ENCODE measurements around the gene LGALS3BP. TPM values are rescaled to one million over a fixed set of nuclear protein-coding genes. Genes with fewer than 3 reads are reported as not detected.

LGALS3BP gene
- polyA plus RNA-seq, 1 donor (not counting 4 experiments of a cell fraction or from before 2014, with no cell fraction given): 53.0 TPM

DNA sequence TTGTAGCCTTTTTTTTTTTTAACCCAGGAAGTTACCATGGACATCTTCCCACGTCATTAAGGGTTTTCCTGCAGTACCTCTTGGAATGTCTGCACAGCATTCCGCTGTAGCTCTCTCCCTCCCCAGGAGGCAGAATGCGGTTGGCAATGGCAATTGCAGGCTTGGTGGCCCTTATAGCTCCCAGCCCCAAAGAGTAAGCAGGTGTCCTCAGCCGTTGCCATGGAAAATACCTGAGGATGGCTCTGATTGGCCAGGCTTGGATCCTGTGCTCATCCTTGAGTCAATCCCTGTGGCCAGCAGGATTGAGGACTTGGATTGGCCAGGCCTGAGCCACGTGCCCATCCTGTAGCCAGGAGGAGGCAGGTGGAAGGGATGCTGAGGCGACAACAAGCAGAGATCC is 39.0 kb downstream of the LGALS3BP start:
- no peaks in the 10 kb centered on the region for H3K9me3 ChIP-seq (ENCODE audit: control insufficient read depth, low read depth, low read length)
- H3K4me1 ChIP-seq (ENCODE audit: control insufficient read depth, extremely low read depth, insufficient read depth, low read length): no peaks in the 10 kb centered on the region
- DNase-seq (ENCODE audit: low read depth, low spot score): no peak
- no peak for FAIRE-seq
- no peaks in the 10 kb centered on the region for H3K9me1 ChIP-seq (ENCODE audit: control insufficient read depth, extremely low read depth, insufficient read depth, low read length)
- H3K4me3 ChIP-seq (ENCODE audit: control insufficient read depth in 2 of 3, extremely low read depth in 1 of 3, insufficient read depth in 2 of 3, low read depth in 1 of 3, low read length in 3 of 3): no peak overlapping the region
- H3K79me2 ChIP-seq (ENCODE audit: control insufficient read depth, insufficient read depth, low read length): no peaks in the 10 kb centered on the region
- TF ChIP-seq, protein P1, sequence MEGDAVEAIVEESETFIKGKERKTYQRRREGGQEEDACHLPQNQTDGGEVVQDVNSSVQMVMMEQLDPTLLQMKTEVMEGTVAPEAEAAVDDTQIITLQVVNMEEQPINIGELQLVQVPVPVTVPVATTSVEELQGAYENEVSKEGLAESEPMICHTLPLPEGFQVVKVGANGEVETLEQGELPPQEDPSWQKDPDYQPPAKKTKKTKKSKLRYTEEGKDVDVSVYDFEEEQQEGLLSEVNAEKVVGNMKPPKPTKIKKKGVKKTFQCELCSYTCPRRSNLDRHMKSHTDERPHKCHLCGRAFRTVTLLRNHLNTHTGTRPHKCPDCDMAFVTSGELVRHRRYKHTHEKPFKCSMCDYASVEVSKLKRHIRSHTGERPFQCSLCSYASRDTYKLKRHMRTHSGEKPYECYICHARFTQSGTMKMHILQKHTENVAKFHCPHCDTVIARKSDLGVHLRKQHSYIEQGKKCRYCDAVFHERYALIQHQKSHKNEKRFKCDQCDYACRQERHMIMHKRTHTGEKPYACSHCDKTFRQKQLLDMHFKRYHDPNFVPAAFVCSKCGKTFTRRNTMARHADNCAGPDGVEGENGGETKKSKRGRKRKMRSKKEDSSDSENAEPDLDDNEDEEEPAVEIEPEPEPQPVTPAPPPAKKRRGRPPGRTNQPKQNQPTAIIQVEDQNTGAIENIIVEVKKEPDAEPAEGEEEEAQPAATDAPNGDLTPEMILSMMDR (optimal IDR thresholded peaks at IDR 0.05 in 1 of 3, IDR thresholded peaks at IDR 0.05 in 1 of 3, conservative IDR thresholded peaks at IDR 0.05 in 1 of 3; ENCODE audit: extremely low read depth in 1 of 3, insufficient read depth in 2 of 3, low read length in 3 of 3): no peak
- no peak for TF ChIP-seq EZH2 (IDR thresholded peaks at IDR 0.05; ENCODE audit: low read length)
- H4K20me1 ChIP-seq (ENCODE audit: control insufficient read depth, extremely low read depth, insufficient read depth, low read length): no peaks in the 10 kb centered on the region
- H3K4me2 ChIP-seq (ENCODE audit: control insufficient read depth, extremely low read depth, insufficient read depth, low read depth, low read length): no peak overlapping the region
- no peaks in the 10 kb centered on the region for H3K36me3 ChIP-seq (ENCODE audit: control insufficient read depth in 2 of 2, extremely low read depth in 1 of 2, insufficient read depth in 2 of 2, low read length in 2 of 2)
- dilution Hi-C loops (cut with MboI; ENCODE audit: extremely low pct_ligation_motif_present, low sequenced_read_pairs): no loop called here
- H2AFZ ChIP-seq (ENCODE audit: control insufficient read depth, low read length): no peak overlapping the region
- no peak overlapping the region for H3K27ac ChIP-seq (ENCODE audit: control insufficient read depth, insufficient read depth, low read length)
- no peak overlapping the region for H3K9ac ChIP-seq (ENCODE audit: control insufficient read depth, extremely low read depth, insufficient read depth, low read length)
- H3K27me3 ChIP-seq (ENCODE audit: control insufficient read depth, extremely low read depth, insufficient read depth, low read length): peaks cover 11% of the 10 kb centered on the region

- TF ChIP-seq EZH2 (IDR thresholded peaks at IDR 0.05; ENCODE audit: low read length): no peak
- TF ChIP-seq, protein P1 (optimal IDR thresholded peaks at IDR 0.05 in 1 of 3, IDR thresholded peaks at IDR 0.05 in 1 of 3, conservative IDR thresholded peaks at IDR 0.05 in 1 of 3; ENCODE audit: extremely low read depth in 1 of 3, insufficient read depth in 2 of 3, low read length in 3 of 3): no peak
- no peak overlapping the region for H3K9ac ChIP-seq (ENCODE audit: control insufficient read depth, extremely low read depth, insufficient read depth, low read length)
- dilution Hi-C loops (cut with MboI; ENCODE audit: extremely low pct_ligation_motif_present, low sequenced_read_pairs): no loop called here
- H3K36me3 ChIP-seq (ENCODE audit: control insufficient read depth in 2 of 2, extremely low read depth in 1 of 2, insufficient read depth in 2 of 2, low read length in 2 of 2): no peaks in the 10 kb centered on the region
- no peaks in the 10 kb centered on the region for H4K20me1 ChIP-seq (ENCODE audit: control insufficient read depth, extremely low read depth, insufficient read depth, low read length)
- DNase-seq (ENCODE audit: low read depth, low spot score) (no peak), FAIRE-seq (no peak)
- no peak overlapping the region for H3K27ac ChIP-seq (ENCODE audit: control insufficient read depth, insufficient read depth, low read length)
- no peaks in the 10 kb centered on the region for H3K9me3 ChIP-seq (ENCODE audit: control insufficient read depth, low read depth, low read length)
- H3K79me2 ChIP-seq (ENCODE audit: control insufficient read depth, insufficient read depth, low read length): no peaks in the 10 kb centered on the region
- no peak overlapping the region for H3K4me3 ChIP-seq (ENCODE audit: control insufficient read depth in 2 of 3, extremely low read depth in 1 of 3, insufficient read depth in 2 of 3, low read depth in 1 of 3, low read length in 3 of 3)
- H3K27me3 ChIP-seq (ENCODE audit: control insufficient read depth, extremely low read depth, insufficient read depth, low read length): peaks cover 11% of the 10 kb centered on the region
- H3K4me2 ChIP-seq (ENCODE audit: control insufficient read depth, extremely low read depth, insufficient read depth, low read depth, low read length): no peak overlapping the region
- no peak overlapping the region for H2AFZ ChIP-seq (ENCODE audit: control insufficient read depth, low read length)
- H3K9me1 ChIP-seq (ENCODE audit: control insufficient read depth, extremely low read depth, insufficient read depth, low read length): no peaks in the 10 kb centered on the region
- H3K4me1 ChIP-seq (ENCODE audit: control insufficient read depth, extremely low read depth, insufficient read depth, low read length): no peaks in the 10 kb centered on the region
Observed at GRCh38 chr17:78940258-78940657, 39.5 kb downstream of the LGALS3BP start.
